Activated CD8-positive, alpha-beta memory T cell treated with anti-CD3 and anti-CD28 coated beads, Interleukin-2, amount 10 ng/mL, durations not matched to agents 7 days and 5 days (primary cell): Measurements from ENCODE around the gene UBA5. TPM values are rescaled to one million over a fixed set of nuclear protein-coding genes. Genes with fewer than 3 reads are reported as not detected.
"Not testable (repeated sequence)": the region's sequence is repeated elsewhere in the genome, so short reads cannot be mapped to it uniquely, and the experiment has no call there.

Experiments
- ATAC-seq: fragments of 150-1000 bp; cut with Tn5 transposase; one replicate; pipeline ENCODE4 v1.10.0; 2021; ENCODE audit warnings: moderate library complexity
- CTCF ChIA-PET: fragments of 350-600 bp; sonication (Branson Sonifier 250); formaldehyde crosslinking; loops from one replicate; lab custom pipeline; 2021; ENCODE audit warnings: antibody characterized with exemption; lab: Charles Lee
- DNase-seq: peaks from one replicate; pipeline ENCODE4 v3.0.0-alpha.2; 2020
- H3K27ac Mint-ChIP-seq: one replicate; pipeline ENCODE4 v1.8.0; 2021; ENCODE audit warnings: mild to moderate bottlenecking, mixed read lengths
- H3K27me3 Mint-ChIP-seq: one replicate; pipeline ENCODE4 v1.8.0; 2021; ENCODE audit warnings: mixed read lengths
- H3K36me3 Mint-ChIP-seq: one replicate; pipeline ENCODE4 v1.8.0; 2021; ENCODE audit warnings: mild to moderate bottlenecking, mixed read lengths
- H3K4me1 Mint-ChIP-seq: one replicate; pipeline ENCODE4 v1.8.0; 2021; ENCODE audit warnings: mixed read lengths
- H3K4me3 Mint-ChIP-seq: one replicate; pipeline ENCODE4 v1.8.0; 2021; ENCODE audit warnings: mild to moderate bottlenecking, moderate library complexity, mixed read lengths
- H3K9me3 Mint-ChIP-seq: one replicate; pipeline ENCODE4 v1.8.0; 2022; ENCODE audit warnings: low read depth, mixed read lengths
- total RNA-seq, 2 experiments: library from RNA; stranded (reverse); gene quantifications; one replicate each; pipeline ENCODE4 v1.2.3, GENCODE V29; 2021

The UBA5 gene
- total RNA-seq, 2 experiments from 2014 or later = 33.5 to 48.6 TPM

DNA sequence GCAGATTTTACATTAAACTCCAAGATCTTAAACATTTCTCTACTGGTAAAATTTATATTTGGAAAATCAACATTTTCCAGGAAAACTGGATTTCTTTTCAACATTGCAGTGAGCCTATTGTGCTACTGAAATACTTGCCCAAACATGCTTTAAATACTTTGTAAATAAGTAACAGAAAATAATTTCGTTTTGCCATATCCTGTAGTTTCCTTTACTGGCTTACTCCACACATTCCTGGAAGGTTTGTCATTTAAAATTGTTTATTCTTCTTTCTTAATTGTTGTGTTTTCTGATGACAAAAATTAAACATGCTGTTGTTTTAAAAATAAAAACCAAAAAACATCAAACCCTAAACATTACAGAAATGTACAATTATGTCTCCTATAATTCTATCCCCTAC lies 22.5 kb upstream of the UBA5 start:
- H3K36me3 Mint-ChIP-seq = peaks cover 10% of the 10 kb centered on the region
- no peak overlapping the region for H3K4me3 Mint-ChIP-seq
- CTCF ChIA-PET = interaction anchor here (2.4 kb wide), 1 partner anchor 102 kb away, joined by 13 read pairs; no protein-coding TSS in a partner anchor
- H3K27me3 Mint-ChIP-seq = no peaks in the 10 kb centered on the region
- peaks cover 1% of the 10 kb centered on the region for H3K4me1 Mint-ChIP-seq
- no peak for ATAC-seq
- no peak overlapping the region for H3K27ac Mint-ChIP-seq
- no peaks in the 10 kb centered on the region for H3K9me3 Mint-ChIP-seq
- no peak for DNase-seq

DNA sequence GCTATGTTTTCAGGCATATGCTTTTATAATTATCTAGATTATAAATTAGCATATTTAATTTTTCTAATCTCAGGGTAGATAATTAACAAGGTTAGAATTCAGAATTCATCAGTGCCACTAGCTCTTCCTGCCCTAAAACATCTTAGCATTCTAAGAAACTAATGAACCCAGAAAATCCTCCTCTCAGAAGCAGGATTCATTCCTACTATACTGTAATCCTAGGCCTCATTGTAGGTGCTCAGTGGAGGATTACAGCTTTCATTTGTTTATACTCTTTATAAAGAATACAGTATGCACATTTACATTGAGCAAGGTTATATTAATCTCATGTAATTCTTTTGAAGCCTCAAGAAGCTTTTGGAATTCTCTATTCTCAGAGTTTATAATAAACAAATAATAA lies 21.4 kb upstream of the UBA5 start:
- no peak overlapping the region for H3K27ac Mint-ChIP-seq
- no peaks in the 10 kb centered on the region for H3K27me3 Mint-ChIP-seq
- H3K4me1 Mint-ChIP-seq = peaks cover 9% of the 10 kb centered on the region
- no peaks in the 10 kb centered on the region for H3K9me3 Mint-ChIP-seq
- peaks cover 7% of the 10 kb centered on the region for H3K36me3 Mint-ChIP-seq
- no peak for ATAC-seq
- H3K4me3 Mint-ChIP-seq = no peak overlapping the region
- CTCF ChIA-PET = interaction anchor here (2.4 kb wide), 1 partner anchor 103 kb away, joined by 13 read pairs; no protein-coding TSS in a partner anchor
- no peak for DNase-seq

DNA sequence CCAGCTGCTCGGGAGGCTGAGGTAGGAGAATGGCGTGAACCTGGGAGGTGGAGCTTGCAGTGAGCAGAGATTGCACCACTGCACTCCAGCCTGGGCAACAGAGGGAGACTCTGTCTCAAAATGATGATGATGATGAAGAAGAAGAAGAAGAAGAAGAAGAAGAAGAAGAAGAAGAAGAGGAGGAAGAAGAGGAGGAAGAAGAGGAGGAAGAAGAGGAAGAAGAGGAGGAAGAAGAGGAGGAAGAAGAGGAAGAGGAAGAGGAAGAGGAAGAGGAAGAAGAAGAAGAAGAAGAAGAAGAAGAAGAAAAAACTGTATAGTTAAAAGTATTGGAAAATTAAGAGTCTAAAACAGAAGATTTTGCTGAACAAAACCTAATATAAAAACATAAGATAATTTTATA lies 18.7 kb upstream of the UBA5 start:
- CTCF ChIA-PET = interaction anchor here (0.8 to 4.1 kb wide), 12 partner anchors 9 to 359 kb away, joined by 3 to 81 read pairs (median 5); partner anchors contain the start of genes ACAD11 and UBA5
- H3K9me3 Mint-ChIP-seq, H3K36me3 Mint-ChIP-seq, ATAC-seq, DNase-seq, H3K4me3 Mint-ChIP-seq, H3K27me3 Mint-ChIP-seq, H3K27ac Mint-ChIP-seq: not testable (repeated sequence)
- peaks cover 12% of the 10 kb centered on the region for H3K4me1 Mint-ChIP-seq

DNA sequence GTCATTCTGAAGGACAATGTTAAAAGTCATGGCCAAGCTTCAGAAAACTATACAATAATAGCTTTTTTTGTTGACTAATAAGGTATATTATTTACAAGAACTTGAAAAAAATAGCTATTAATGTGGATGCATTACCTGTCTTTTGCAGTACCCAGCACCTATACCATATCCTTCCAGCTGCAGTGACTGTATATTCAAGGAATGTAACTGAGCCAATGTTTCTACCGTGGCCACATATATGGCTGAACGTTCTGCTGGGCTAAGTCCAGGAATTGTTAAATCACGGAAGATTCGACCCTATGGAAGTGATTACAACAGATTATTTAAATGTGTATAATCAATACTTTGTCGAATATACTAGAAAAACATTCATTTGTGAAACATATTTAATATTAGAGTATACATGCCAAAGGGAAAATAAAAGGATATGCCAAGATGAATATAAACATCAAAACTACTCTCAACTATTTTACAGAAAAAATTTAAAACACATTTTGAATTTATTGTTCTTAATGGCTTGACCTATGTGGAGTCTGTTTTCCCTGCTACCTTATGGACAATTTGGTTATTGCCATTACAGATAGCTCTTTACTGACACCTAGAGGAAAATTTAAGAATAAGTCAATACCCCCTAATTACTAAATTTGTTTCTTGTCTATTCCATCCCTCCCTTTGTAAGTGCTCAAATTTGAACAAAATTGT lies 18.1 kb upstream of the UBA5 start:
- H3K27me3 Mint-ChIP-seq = no peaks in the 10 kb centered on the region
- H3K4me3 Mint-ChIP-seq = no peak overlapping the region
- peaks cover 12% of the 10 kb centered on the region for H3K4me1 Mint-ChIP-seq
- no peak for DNase-seq
- H3K36me3 Mint-ChIP-seq = peaks cover 2% of the 10 kb centered on the region
- ATAC-seq = peak; percentile 69
- H3K9me3 Mint-ChIP-seq = no peaks in the 10 kb centered on the region
- CTCF ChIA-PET = interaction anchor here (0.8 to 4.1 kb wide), 14 partner anchors 10 to 360 kb away, joined by 3 to 81 read pairs (median 5); partner anchors contain the start of genes ACAD11 and UBA5
- no peak overlapping the region for H3K27ac Mint-ChIP-seq

DNA sequence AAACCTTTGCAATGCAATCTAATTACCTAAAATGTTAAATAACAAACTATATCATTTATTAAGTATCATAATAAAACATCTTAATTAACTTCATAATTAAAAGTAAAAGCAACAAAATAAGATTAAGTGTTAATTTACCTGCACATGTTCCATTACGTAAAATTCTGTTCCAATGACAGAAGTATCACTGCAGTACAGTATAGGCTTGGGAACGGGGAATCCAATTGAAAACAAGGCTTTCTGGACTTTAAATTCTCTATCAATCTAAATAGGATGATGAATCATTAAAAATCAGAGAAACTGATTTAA lies 17.6 kb upstream of the UBA5 start:
- Mint-ChIP-seq H3K9me3 (no peaks in the 10 kb centered on the region), H3K4me3 (no peak overlapping the region), H3K4me1 (peaks cover 11% of the 10 kb centered on the region), H3K27ac (no peak overlapping the region), H3K36me3 (no peaks in the 10 kb centered on the region), H3K27me3 (no peaks in the 10 kb centered on the region)
- ATAC-seq (no peak), DNase-seq (no peak)
- CTCF ChIA-PET = interaction anchor here (0.8 to 4.1 kb wide), 12 partner anchors 10 to 295 kb away, joined by 3 to 81 read pairs (median 5); partner anchors contain the start of genes ACAD11 and UBA5

DNA sequence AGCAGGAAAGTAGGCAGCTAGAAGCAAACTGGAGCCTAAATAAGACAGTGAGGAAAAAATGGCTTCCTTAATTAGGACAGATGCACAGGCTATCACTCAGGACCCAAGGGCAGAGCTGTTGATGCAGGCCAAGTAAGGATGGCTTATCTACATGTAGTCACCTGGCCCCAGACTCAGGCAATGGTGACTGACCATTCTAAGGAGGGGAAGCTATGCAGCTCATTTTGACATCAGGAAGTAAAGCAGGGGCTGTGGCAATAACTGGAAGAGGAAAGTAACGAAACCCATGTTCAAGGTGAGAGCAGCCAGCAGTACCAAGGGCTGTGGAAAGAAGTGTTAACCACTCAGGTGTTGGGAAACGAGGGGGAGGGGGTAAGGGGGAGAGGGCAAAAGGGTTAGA lies 16.8 kb upstream of the UBA5 start:
- Mint-ChIP-seq H3K27me3 (no peaks in the 10 kb centered on the region), H3K36me3 (no peaks in the 10 kb centered on the region), H3K9me3 (no peaks in the 10 kb centered on the region), H3K27ac (no peak overlapping the region), H3K4me1 (peaks cover 11% of the 10 kb centered on the region), H3K4me3 (no peak overlapping the region)
- CTCF ChIA-PET = interaction anchor here (0.8 to 4.1 kb wide), 8 partner anchors 10 to 292 kb away, joined by 3 to 81 read pairs (median 7); partner anchors contain the start of genes ACAD11 and UBA5
- DNase-seq = no peak
- ATAC-seq = no peak

DNA sequence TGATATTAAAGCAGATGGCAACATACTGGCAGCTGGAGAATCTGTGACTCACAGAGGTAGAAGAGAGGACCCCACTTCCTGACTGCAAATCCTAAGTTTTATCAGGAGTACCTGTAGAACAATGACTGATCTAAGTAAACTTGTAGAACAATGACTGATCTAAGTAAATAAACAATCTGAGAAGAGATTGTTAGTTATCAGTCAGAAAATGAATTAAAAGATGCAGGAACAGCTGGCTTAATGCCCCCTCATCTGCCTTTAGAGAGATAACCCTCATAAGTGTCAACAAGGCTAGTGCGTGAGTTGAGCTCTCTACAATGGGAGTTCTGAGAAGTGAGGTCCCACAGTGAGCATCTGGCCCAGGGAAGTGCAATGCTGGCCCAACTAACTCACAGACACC lies 15.1 kb upstream of the UBA5 start:
- Mint-ChIP-seq H3K9me3 (no peaks in the 10 kb centered on the region), H3K27me3 (no peaks in the 10 kb centered on the region), H3K36me3 (no peaks in the 10 kb centered on the region), H3K4me1 (peaks cover 11% of the 10 kb centered on the region), H3K4me3 (no peak overlapping the region), H3K27ac (no peak overlapping the region)
- DNase-seq (no peak), ATAC-seq (no peak)
- CTCF ChIA-PET = interaction anchor here (1.0 to 1.8 kb wide), 2 partner anchors 103 to 109 kb away, joined by 3 to 7 read pairs; no protein-coding TSS in a partner anchor

DNA sequence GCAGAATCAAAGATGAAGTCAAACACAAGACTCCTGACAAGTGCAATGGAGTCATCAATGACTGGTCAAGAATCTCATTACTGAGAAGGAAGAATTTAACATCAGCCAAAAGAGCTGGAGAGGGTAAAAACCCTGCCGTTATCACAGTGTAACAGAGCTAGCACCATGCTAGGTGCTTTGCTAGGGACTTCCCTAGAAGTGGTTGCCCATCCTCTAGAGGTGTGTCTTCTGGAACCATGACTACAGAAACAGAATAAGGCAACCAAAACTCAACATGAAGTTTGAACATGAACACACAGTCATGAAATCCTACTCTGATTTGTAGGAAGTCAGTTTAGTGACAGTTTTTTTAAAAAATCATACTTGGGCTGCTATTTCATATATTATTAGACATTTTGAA lies 10.0 kb upstream of the UBA5 start:
- H3K27ac Mint-ChIP-seq = no peak overlapping the region
- H3K36me3 Mint-ChIP-seq = no peaks in the 10 kb centered on the region
- no peaks in the 10 kb centered on the region for H3K27me3 Mint-ChIP-seq
- ATAC-seq (no peak), DNase-seq (no peak)
- no peaks in the 10 kb centered on the region for H3K9me3 Mint-ChIP-seq
- H3K4me3 Mint-ChIP-seq = no peak overlapping the region
- CTCF ChIA-PET = no interaction called here
- peaks cover 2% of the 10 kb centered on the region for H3K4me1 Mint-ChIP-seq

DNA sequence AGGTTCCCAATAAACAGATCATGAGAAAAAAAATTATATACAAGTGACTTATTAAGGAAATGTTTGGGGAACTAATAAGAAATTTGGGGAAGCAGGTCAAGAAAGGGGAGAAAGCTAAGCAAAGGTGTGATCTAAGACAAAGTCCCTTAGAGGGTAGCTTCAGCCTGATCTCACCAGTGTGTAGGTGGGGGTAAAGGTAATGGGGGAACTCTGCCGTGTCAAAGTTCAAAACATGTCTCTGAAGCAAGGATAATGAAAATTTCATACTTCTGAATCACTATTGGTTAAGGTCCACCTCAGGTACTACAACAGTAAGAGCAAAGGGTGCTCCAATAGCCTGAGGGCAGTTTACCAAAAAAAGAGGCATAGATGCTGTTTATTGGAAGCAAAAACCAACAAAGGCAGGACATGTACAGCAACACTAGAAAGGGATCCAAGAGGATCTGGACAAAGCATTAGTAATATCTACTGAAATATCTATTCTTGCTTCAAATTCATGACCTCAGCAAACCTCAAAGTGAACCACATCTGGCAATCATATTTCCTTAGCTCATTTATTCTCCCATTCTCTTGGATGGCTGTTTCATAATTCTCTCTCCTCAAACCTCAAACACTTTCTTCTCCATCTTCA lies 7.4 kb upstream of the UBA5 start:
- no peaks in the 10 kb centered on the region for H3K27me3 Mint-ChIP-seq
- no peaks in the 10 kb centered on the region for H3K36me3 Mint-ChIP-seq
- DNase-seq = no peak
- no peaks in the 10 kb centered on the region for H3K9me3 Mint-ChIP-seq
- ATAC-seq = no peak
- CTCF ChIA-PET = interaction anchor here (1.3 to 2.4 kb wide), 2 partner anchors 10 to 117 kb away, joined by 4 to 9 read pairs; no protein-coding TSS in a partner anchor
- H3K4me3 Mint-ChIP-seq = no peak overlapping the region
- H3K4me1 Mint-ChIP-seq = peaks cover 10% of the 10 kb centered on the region
- no peak overlapping the region for H3K27ac Mint-ChIP-seq

DNA sequence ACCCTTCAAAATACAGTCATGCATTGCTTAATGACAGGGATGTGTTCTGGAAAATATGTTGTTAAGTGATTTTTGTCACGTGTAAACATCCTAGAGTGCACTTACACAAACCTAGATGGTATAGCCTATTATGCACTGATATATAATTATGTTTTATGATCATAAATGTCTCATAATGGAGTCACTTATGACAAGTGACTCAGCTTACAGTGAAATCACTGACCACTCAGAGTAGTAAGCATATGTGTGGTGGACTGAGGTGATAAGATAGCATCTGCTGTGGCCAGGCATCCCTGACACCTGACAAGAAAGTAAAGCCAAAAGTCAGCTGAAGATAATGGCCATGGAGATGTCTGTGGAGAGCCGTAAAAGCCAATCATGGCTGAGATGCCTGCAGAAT lies 5.9 kb upstream of the UBA5 start:
- CTCF ChIA-PET = interaction anchor here (2.4 kb wide), 1 partner anchor 12 kb away, joined by 9 read pairs; no protein-coding TSS in a partner anchor

DNA sequence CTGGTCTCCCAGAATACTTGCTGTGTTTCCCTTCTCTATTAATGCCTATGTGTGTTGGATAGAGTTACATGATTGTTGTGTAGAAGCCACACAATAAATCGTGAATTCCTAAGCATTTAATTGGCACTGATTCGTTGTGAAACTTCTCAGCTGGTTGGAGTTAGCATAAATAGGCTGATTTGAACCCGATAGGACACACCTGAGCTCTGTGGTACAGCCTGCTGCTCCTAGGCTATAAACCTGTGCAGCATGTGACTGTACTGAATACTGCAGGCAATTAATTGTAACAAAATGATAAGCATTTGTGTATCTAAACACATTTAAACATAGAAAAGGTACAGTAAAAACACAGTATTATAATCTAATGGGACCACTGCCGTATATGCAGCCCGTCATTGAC lies 5.4 kb upstream of the UBA5 start:
- H3K27ac Mint-ChIP-seq = no peak overlapping the region
- H3K4me1 Mint-ChIP-seq = peaks cover 22% of the 10 kb centered on the region
- ATAC-seq = no peak

More for the DNA sequence above, 5.9 kb upstream of the UBA5 start:
- no peaks in the 10 kb centered on the region for H3K9me3 Mint-ChIP-seq
- no peaks in the 10 kb centered on the region for H3K36me3 Mint-ChIP-seq
- H3K27me3 Mint-ChIP-seq = no peaks in the 10 kb centered on the region
- ATAC-seq (no peak), DNase-seq (no peak)
- peaks cover 21% of the 10 kb centered on the region for H3K4me1 Mint-ChIP-seq
- no peak overlapping the region for H3K4me3 Mint-ChIP-seq
- H3K27ac Mint-ChIP-seq = no peak overlapping the region

DNA sequence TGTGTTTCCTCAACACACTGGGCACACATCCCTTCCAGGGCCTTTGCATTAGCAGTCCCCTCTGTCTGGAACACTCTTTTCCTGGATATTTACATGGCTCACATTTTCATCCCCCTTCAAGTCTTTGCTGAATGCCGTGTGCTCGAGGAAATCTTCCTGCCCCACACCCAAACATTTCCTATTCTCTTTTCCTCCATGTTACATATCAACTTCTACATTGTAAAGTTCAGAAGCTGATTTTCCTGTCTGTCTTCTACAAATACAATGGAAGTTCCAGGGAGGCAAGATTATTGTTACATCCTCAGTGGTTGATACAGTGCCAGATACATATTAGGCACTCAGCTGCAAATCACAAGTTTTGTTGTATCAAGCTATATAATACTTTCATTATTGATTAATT lies 4.7 kb upstream of the UBA5 start:
- ATAC-seq = no peak
- peaks cover 1% of the 10 kb centered on the region for H3K36me3 Mint-ChIP-seq
- no peak overlapping the region for H3K4me3 Mint-ChIP-seq
- H3K9me3 Mint-ChIP-seq = no peaks in the 10 kb centered on the region
- DNase-seq = no peak
- H3K27ac Mint-ChIP-seq = no peak overlapping the region
- no peaks in the 10 kb centered on the region for H3K27me3 Mint-ChIP-seq
- CTCF ChIA-PET = interaction anchor here (1.4 kb wide), 1 partner anchor 12 kb away, joined by 3 read pairs; no protein-coding TSS in a partner anchor
- H3K4me1 Mint-ChIP-seq = peaks cover 22% of the 10 kb centered on the region

More for the DNA sequence above, 5.4 kb upstream of the UBA5 start:
- H3K9me3 Mint-ChIP-seq = no peaks in the 10 kb centered on the region
- no peak for DNase-seq
- CTCF ChIA-PET = interaction anchor here (2.4 kb wide), 1 partner anchor 12 kb away, joined by 9 read pairs; no protein-coding TSS in a partner anchor
- no peaks in the 10 kb centered on the region for H3K36me3 Mint-ChIP-seq
- no peaks in the 10 kb centered on the region for H3K27me3 Mint-ChIP-seq
- H3K4me3 Mint-ChIP-seq = no peak overlapping the region

DNA sequence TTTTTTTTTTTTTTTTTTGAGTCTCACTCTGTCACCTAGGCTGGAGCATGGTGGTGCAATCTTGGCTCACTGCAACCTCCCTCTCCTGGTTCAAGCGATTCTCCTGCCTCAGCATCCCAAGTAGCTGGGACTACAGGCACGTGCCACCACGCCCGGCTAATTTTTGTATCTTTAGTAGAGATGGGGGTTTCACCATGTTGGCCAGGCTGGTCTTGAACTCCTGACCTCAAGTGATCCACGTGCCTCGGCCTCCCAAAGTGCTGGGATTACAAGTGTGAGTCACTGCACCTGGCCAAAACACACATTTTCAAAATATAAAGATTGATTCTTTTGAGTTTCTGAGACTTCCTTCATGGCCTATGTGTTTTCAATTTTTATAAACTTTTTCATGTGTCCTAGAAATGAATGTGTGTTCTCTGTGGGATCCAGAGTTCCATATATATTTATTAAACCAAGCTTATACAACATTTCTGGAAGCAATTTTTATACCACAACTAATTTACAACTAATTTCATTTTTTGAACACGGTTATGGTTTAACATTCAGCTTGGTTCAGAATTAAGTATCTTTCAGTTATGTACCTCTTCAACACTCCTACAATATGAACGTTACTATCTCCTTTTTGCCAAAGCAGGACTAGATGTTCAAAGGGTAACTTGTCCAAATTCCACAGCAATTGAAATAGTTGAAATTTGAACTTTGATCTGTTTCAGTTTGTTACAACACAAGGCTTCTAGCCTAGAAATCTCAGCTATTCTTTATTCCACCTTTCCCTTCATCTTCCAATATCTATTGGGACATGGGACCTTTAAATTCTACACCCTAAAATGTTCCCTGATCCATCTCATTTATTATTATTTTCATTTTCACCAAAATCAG lies 2.0 kb upstream of the UBA5 start:
- ATAC-seq (no peak), DNase-seq (no peak)
- Mint-ChIP-seq H3K36me3 (peaks cover 7% of the 10 kb centered on the region), H3K9me3 (no peaks in the 10 kb centered on the region), H3K27me3 (no peaks in the 10 kb centered on the region), H3K4me3 (peak overlapping the region; percentile 90), H3K4me1 (peaks cover 37% of the 10 kb centered on the region), H3K27ac (no peak overlapping the region)
- CTCF ChIA-PET = interaction anchor here (1.0 to 4.1 kb wide), 5 partner anchors 13 to 1157 kb away, joined by 3 to 21 read pairs (median 3); no protein-coding TSS in a partner anchor
